ENCODE data around the gene MCC. TPM values are rescaled to one million over a fixed set of nuclear protein-coding genes. Genes with fewer than 3 reads are reported as not detected.

Gene MCC
- polyA plus RNA-seq, 1 donor (not counting 4 experiments of a cell fraction or from before 2014, with no cell fraction given) = 24.6 TPM

- Histone ChIP-seq H3K27me3 (ENCODE audit: control insufficient read depth, extremely low read depth, insufficient read depth, low read length) (no peaks in the 10 kb centered on the region), H3K27ac (ENCODE audit: control insufficient read depth, insufficient read depth, low read length) (no peak overlapping the region), H4K20me1 (ENCODE audit: control insufficient read depth, extremely low read depth, insufficient read depth, low read length) (no peaks in the 10 kb centered on the region), H3K9me3 (ENCODE audit: control insufficient read depth, low read depth, low read length) (no peaks in the 10 kb centered on the region), H3K9me1 (ENCODE audit: control insufficient read depth, extremely low read depth, insufficient read depth, low read length) (peaks cover 2% of the 10 kb centered on the region), H3K4me2 (ENCODE audit: control insufficient read depth, extremely low read depth, insufficient read depth, low read depth, low read length) (no peak overlapping the region), H3K4me3 (ENCODE audit: control insufficient read depth in 2 of 3, extremely low read depth in 1 of 3, insufficient read depth in 2 of 3, low read depth in 1 of 3, low read length in 3 of 3) (no peak overlapping the region), H3K9ac (ENCODE audit: control insufficient read depth, extremely low read depth, insufficient read depth, low read length) (no peak overlapping the region), H3K36me3 (ENCODE audit: control insufficient read depth in 2 of 2, extremely low read depth in 1 of 2, insufficient read depth in 2 of 2, low read length in 2 of 2) (peaks cover 20% of the 10 kb centered on the region in 2 experiments), H2AFZ (ENCODE audit: control insufficient read depth, low read length) (no peak overlapping the region), H3K79me2 (ENCODE audit: control insufficient read depth, insufficient read depth, low read length) (no peaks in the 10 kb centered on the region), H3K4me1 (ENCODE audit: control insufficient read depth, extremely low read depth, insufficient read depth, low read length) (peaks cover 44% of the 10 kb centered on the region)
- dilution Hi-C loops (cut with MboI; ENCODE audit: extremely low pct_ligation_motif_present, low sequenced_read_pairs) = no loop called here
- TF ChIP-seq, protein P1, sequence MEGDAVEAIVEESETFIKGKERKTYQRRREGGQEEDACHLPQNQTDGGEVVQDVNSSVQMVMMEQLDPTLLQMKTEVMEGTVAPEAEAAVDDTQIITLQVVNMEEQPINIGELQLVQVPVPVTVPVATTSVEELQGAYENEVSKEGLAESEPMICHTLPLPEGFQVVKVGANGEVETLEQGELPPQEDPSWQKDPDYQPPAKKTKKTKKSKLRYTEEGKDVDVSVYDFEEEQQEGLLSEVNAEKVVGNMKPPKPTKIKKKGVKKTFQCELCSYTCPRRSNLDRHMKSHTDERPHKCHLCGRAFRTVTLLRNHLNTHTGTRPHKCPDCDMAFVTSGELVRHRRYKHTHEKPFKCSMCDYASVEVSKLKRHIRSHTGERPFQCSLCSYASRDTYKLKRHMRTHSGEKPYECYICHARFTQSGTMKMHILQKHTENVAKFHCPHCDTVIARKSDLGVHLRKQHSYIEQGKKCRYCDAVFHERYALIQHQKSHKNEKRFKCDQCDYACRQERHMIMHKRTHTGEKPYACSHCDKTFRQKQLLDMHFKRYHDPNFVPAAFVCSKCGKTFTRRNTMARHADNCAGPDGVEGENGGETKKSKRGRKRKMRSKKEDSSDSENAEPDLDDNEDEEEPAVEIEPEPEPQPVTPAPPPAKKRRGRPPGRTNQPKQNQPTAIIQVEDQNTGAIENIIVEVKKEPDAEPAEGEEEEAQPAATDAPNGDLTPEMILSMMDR (optimal IDR thresholded peaks at IDR 0.05 in 1 of 3, IDR thresholded peaks at IDR 0.05 in 1 of 3, conservative IDR thresholded peaks at IDR 0.05 in 1 of 3; ENCODE audit: extremely low read depth in 1 of 3, insufficient read depth in 2 of 3, low read length in 3 of 3) = no peak
- TF ChIP-seq EZH2 (IDR thresholded peaks at IDR 0.05; ENCODE audit: low read length) = no peak
- DNase-seq (ENCODE audit: low read depth, low spot score) = peak; percentile 67
- FAIRE-seq = peak; percentile 66
Measured at GRCh38 chr5:113047234-113047633, 441.0 kb downstream of the MCC start.

GRCh38 chr5:113044776-113045465, 443.3 kb downstream of the MCC start:
- Histone ChIP-seq H3K9me3 (ENCODE audit: control insufficient read depth, low read depth, low read length) (no peaks in the 10 kb centered on the region), H3K9me1 (ENCODE audit: control insufficient read depth, extremely low read depth, insufficient read depth, low read length) (no peaks in the 10 kb centered on the region), H3K9ac (ENCODE audit: control insufficient read depth, extremely low read depth, insufficient read depth, low read length) (no peak overlapping the region), H3K27ac (ENCODE audit: control insufficient read depth, insufficient read depth, low read length) (no peak overlapping the region), H3K27me3 (ENCODE audit: control insufficient read depth, extremely low read depth, insufficient read depth, low read length) (no peaks in the 10 kb centered on the region), H3K4me2 (ENCODE audit: control insufficient read depth, extremely low read depth, insufficient read depth, low read depth, low read length) (peak overlapping the region; percentile 6), H3K79me2 (ENCODE audit: control insufficient read depth, insufficient read depth, low read length) (no peaks in the 10 kb centered on the region), H3K4me1 (ENCODE audit: control insufficient read depth, extremely low read depth, insufficient read depth, low read length) (peaks cover 24% of the 10 kb centered on the region), H4K20me1 (ENCODE audit: control insufficient read depth, extremely low read depth, insufficient read depth, low read length) (no peaks in the 10 kb centered on the region), H2AFZ (ENCODE audit: control insufficient read depth, low read length) (no peak overlapping the region), H3K4me3 (ENCODE audit: control insufficient read depth in 2 of 3, extremely low read depth in 1 of 3, insufficient read depth in 2 of 3, low read depth in 1 of 3, low read length in 3 of 3) (no peak overlapping the region), H3K36me3 (ENCODE audit: control insufficient read depth in 2 of 2, extremely low read depth in 1 of 2, insufficient read depth in 2 of 2, low read length in 2 of 2) (peaks cover 16 to 26% of the 10 kb centered on the region in 2 experiments)
- no peak for DNase-seq (ENCODE audit: low read depth, low spot score)
- peak; percentile 61 for FAIRE-seq
- dilution Hi-C loops (cut with MboI; ENCODE audit: extremely low pct_ligation_motif_present, low sequenced_read_pairs) = no loop called here
- no peak for TF ChIP-seq EZH2 (IDR thresholded peaks at IDR 0.05; ENCODE audit: low read length)
- TF ChIP-seq, protein P1 (optimal IDR thresholded peaks at IDR 0.05 in 1 of 3, IDR thresholded peaks at IDR 0.05 in 1 of 3, conservative IDR thresholded peaks at IDR 0.05 in 1 of 3; ENCODE audit: extremely low read depth in 1 of 3, insufficient read depth in 2 of 3, low read length in 3 of 3) = no peak
